ENCODE measurements around the gene RGPD3. TPM values are rescaled to one million over a fixed set of nuclear protein-coding genes. Genes with fewer than 3 reads are reported as not detected.
"Not testable (repeated sequence)": the region's sequence is repeated elsewhere in the genome, so short reads cannot be mapped to it uniquely, and the experiment has no call there.

RGPD3 gene
- total RNA-seq, 1 donor from 2014 or later = 0.07 TPM

DNA sequence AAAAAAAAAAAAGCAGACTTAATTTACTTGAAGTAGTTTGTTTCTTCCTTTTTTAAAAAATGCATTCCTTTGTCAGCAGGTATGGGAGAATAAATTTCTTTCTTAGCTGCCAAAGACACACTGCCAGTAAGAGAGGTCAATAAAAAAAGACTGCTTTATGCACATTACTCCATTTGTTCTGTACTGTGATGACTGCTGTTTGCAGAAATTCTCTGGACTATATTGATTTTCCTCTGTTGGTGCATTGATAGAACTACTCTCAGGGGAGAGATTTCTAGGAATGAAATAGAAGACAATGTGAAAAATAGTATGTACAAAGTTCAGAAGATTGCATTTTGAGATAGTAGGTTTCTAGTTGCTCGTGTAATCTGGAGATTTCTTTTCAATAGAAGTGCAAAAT is 11.3 kb upstream of the RGPD3 start:
- H3K36me3 Mint-ChIP-seq (ENCODE audit: low read depth); H3K27ac Mint-ChIP-seq (ENCODE audit: unreplicated experiment); H3K9me3 Mint-ChIP-seq (ENCODE audit: low read depth); H3K4me1 Mint-ChIP-seq (ENCODE audit: low read depth); DNase-seq (ENCODE audit: low spot score); H3K27me3 Mint-ChIP-seq (ENCODE audit: low read depth); H3K4me3 Mint-ChIP-seq (ENCODE audit: unreplicated experiment): not testable (repeated sequence)

DNA sequence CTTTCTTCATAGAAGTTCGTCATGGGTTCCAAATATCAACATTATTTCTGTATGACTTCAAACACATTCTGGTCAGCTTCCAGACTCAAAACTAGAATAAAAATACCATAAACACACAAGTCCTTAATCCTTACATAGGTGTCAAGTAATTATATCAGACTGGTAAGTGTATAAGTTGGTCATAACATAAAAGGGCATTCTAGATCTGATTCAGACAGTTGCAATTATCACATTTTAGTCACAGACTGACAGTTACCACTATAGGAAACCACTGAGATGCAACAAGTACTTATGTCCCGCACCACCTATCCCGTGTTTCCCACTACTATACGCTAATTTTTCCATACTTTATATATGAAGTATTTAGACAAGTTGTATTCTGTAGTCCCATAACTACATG is 9.4 kb upstream of the RGPD3 start:
- not testable (repeated sequence) for H3K4me1 Mint-ChIP-seq (ENCODE audit: low read depth); H3K9me3 Mint-ChIP-seq (ENCODE audit: low read depth); H3K27me3 Mint-ChIP-seq (ENCODE audit: low read depth); H3K27ac Mint-ChIP-seq (ENCODE audit: unreplicated experiment); H3K36me3 Mint-ChIP-seq (ENCODE audit: low read depth); H3K4me3 Mint-ChIP-seq (ENCODE audit: unreplicated experiment); DNase-seq (ENCODE audit: low spot score)

DNA sequence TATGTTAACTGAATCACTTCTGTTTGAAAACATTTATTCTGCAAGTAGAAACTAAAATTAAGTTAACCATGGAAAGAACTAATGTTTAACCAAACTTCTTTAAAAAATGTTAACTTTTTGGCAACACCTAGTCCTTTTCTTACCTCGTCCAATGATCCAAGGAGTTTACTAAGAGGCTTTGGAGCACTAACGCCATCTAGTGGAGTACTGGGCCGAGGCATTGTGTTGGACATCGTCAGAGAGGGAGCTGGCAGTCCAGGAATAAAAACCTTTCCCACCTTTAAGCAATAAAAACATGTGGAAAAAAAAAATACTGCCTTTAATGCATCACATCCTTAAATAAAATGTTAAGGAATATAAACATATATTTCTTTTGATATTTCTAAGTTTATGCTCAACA is 2.4 kb upstream of the RGPD3 start:
- not testable (repeated sequence) for H3K27me3 Mint-ChIP-seq (ENCODE audit: low read depth); H3K36me3 Mint-ChIP-seq (ENCODE audit: low read depth); H3K4me3 Mint-ChIP-seq (ENCODE audit: unreplicated experiment); H3K4me1 Mint-ChIP-seq (ENCODE audit: low read depth); DNase-seq (ENCODE audit: low spot score); H3K27ac Mint-ChIP-seq (ENCODE audit: unreplicated experiment); H3K9me3 Mint-ChIP-seq (ENCODE audit: low read depth)
- TF ChIP-seq, protein P1, sequence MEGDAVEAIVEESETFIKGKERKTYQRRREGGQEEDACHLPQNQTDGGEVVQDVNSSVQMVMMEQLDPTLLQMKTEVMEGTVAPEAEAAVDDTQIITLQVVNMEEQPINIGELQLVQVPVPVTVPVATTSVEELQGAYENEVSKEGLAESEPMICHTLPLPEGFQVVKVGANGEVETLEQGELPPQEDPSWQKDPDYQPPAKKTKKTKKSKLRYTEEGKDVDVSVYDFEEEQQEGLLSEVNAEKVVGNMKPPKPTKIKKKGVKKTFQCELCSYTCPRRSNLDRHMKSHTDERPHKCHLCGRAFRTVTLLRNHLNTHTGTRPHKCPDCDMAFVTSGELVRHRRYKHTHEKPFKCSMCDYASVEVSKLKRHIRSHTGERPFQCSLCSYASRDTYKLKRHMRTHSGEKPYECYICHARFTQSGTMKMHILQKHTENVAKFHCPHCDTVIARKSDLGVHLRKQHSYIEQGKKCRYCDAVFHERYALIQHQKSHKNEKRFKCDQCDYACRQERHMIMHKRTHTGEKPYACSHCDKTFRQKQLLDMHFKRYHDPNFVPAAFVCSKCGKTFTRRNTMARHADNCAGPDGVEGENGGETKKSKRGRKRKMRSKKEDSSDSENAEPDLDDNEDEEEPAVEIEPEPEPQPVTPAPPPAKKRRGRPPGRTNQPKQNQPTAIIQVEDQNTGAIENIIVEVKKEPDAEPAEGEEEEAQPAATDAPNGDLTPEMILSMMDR (IDR thresholded peaks at IDR 0.05) = peak; percentile 71

DNA sequence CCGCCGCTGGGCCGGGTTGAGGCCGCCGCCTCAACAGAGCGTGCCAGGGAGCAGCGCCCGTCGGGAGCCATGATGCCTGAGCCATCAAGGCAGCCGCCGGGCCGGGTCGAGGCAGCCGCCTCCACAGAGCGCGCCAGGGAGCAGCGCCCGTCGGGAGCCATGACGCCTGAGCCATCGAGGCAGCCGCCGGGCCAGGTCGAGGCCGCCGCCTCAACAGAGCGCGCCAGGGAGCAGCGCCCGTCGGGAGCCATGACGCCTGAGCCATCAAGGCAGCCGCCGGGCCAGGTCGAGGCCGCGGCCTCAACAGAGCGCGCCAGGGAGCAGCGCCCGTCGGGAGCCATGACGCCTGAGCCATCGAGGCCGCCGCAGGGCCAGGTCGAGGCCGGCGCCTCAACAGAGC is 697 bp downstream of the RGPD3 start:
- H3K9me3 Mint-ChIP-seq (ENCODE audit: low read depth); H3K4me1 Mint-ChIP-seq (ENCODE audit: low read depth); H3K27me3 Mint-ChIP-seq (ENCODE audit: low read depth); H3K36me3 Mint-ChIP-seq (ENCODE audit: low read depth); H3K4me3 Mint-ChIP-seq (ENCODE audit: unreplicated experiment); DNase-seq (ENCODE audit: low spot score); H3K27ac Mint-ChIP-seq (ENCODE audit: unreplicated experiment): not testable (repeated sequence)

DNA sequence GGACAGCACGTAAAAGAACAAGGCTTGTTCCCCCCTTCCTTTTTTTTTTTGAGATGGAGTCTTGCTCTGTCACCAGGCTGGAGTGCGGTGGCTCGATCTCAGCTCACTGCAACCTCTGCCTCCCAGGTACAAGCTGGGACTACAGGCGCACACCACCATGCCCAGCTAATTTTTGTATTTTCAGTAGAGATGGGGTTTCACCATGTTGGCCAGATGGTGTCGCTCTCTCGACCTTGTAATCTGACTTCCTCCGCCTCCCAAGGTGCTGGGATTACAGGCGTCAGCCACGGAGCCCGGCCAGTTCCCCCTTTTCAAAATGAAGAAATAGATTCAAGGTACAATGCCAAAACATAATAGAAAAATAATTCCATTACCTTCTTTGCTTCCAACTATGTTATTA is 6.3 kb downstream of the RGPD3 start:
- DNase-seq (ENCODE audit: low spot score); H3K36me3 Mint-ChIP-seq (ENCODE audit: low read depth); H3K27me3 Mint-ChIP-seq (ENCODE audit: low read depth); H3K4me3 Mint-ChIP-seq (ENCODE audit: unreplicated experiment); H3K9me3 Mint-ChIP-seq (ENCODE audit: low read depth); H3K27ac Mint-ChIP-seq (ENCODE audit: unreplicated experiment); H3K4me1 Mint-ChIP-seq (ENCODE audit: low read depth): not testable (repeated sequence)
- TF ChIP-seq, protein P1 (IDR thresholded peaks at IDR 0.05) = peak; percentile 53

DNA sequence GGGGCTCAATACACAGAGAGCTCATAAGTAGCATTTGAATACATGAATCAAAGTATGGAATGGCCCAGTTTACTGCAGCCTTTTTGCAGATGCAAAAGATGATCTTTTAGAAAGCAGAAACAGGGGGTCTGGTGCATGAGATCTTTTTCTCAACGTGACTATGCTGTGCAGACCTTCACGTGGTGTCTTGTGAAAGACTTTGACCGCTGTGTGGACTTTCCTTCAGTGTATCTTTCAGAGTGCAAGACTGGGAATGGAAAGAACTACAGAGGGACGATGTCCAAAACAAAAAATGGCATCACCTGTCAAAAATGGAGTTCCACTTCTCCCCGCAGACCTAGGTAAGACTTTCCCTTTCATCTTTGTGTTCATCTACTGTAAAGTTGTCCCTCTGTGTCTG is 77.5 kb downstream of the RGPD3 start:
- H3K36me3 Mint-ChIP-seq (ENCODE audit: low read depth); H3K9me3 Mint-ChIP-seq (ENCODE audit: low read depth); H3K27ac Mint-ChIP-seq (ENCODE audit: unreplicated experiment); H3K27me3 Mint-ChIP-seq (ENCODE audit: low read depth); H3K4me3 Mint-ChIP-seq (ENCODE audit: unreplicated experiment); DNase-seq (ENCODE audit: low spot score); H3K4me1 Mint-ChIP-seq (ENCODE audit: low read depth): not testable (repeated sequence)

DNA sequence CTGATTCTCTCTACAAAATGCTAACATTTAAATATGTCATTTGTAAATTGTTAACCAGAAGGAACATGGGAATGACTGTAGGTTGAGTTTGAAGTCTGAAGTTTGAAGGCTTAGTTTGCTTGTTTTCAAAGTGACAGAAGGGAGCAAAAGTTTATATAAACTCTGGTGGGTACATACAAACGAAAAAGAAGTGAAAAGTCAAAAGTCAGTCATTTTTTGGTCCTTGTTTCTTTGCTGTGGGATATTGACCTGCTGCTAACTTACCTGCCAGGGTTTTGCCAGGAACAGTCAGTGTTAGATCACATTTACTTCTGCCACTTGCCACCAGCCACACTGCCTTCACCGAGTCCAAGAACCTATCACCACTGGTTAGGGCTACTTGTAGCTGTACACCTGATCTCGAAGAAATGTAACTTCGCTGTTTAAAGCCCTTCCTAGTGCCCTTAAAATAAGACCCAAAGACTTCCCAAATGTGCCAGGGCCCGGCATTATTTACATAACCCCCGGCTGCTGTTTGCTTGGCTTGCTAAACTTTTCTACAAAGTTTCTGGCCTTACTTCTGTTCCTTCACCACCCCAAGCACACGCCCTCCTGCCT is 79.3 kb downstream of the RGPD3 start:
- H3K4me3 Mint-ChIP-seq (ENCODE audit: unreplicated experiment); DNase-seq (ENCODE audit: low spot score); H3K27me3 Mint-ChIP-seq (ENCODE audit: low read depth); H3K36me3 Mint-ChIP-seq (ENCODE audit: low read depth); H3K4me1 Mint-ChIP-seq (ENCODE audit: low read depth); H3K27ac Mint-ChIP-seq (ENCODE audit: unreplicated experiment); H3K9me3 Mint-ChIP-seq (ENCODE audit: low read depth): not testable (repeated sequence)

DNA sequence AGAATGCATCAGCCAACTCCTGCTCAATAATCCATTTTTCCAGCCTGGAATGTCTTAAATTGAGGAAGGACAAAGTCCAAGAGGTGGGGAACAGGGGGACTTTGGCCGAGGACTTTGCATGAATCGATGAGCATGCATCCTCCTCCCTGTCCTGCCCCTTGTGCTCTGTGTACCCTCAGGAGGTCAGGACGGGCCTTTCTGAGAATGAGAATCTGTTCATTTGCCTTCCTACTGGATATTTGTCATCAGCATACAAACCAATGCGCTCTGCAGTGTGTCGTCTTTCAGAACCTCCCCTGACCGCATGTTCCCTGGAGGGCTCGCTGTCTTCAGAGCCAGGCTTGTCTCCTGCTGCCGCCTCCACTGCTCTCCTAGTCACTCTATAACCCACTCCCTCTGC is 83.7 kb downstream of the RGPD3 start:
- H3K36me3 Mint-ChIP-seq (ENCODE audit: low read depth); H3K4me1 Mint-ChIP-seq (ENCODE audit: low read depth); H3K4me3 Mint-ChIP-seq (ENCODE audit: unreplicated experiment); H3K27ac Mint-ChIP-seq (ENCODE audit: unreplicated experiment); DNase-seq (ENCODE audit: low spot score); H3K9me3 Mint-ChIP-seq (ENCODE audit: low read depth): not testable (repeated sequence)
- peaks cover 16% of the 10 kb centered on the region for H3K27me3 Mint-ChIP-seq (ENCODE audit: low read depth)

DNA sequence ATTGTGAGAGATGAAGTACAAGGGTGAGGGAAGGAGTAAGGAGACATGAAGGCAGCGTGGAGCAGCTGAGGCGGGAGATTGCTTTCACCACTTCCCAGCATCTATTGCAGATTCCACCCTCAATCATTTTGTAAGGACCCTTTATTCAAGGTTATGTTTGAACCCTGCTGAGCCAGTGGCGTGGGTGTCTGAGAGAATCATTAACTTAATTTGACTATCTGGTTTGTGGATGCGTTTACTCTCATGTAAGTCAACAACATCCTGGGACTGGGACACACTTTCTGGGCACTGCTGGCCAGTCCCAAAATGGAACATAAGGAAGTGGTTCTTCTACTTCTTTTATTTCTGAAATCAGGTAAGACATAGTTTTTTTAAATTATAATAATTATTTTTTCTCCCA is 86.3 kb downstream of the RGPD3 start:
- H3K36me3 Mint-ChIP-seq (ENCODE audit: low read depth); H3K4me3 Mint-ChIP-seq (ENCODE audit: unreplicated experiment); DNase-seq (ENCODE audit: low spot score); H3K9me3 Mint-ChIP-seq (ENCODE audit: low read depth); H3K4me1 Mint-ChIP-seq (ENCODE audit: low read depth); H3K27ac Mint-ChIP-seq (ENCODE audit: unreplicated experiment): not testable (repeated sequence)
- peaks cover 14% of the 10 kb centered on the region for H3K27me3 Mint-ChIP-seq (ENCODE audit: low read depth)

DNA sequence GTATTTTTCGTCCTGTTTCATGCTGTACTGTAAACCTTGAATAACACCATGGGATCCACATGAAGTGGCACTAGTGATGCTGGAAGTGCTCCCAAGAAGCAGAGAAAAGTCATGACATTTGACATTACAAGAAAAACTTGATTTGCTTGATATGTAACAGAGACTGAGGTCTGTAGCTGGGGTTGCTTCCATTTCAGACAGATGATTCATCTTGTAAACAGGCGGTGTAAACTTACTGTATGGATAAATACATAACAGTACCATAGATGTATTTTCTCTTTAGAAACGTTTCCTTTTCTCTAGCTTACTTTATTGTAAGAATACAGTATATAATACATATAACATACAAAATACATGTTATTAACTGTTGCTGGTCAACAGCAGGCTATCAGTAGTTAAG is 88.6 kb downstream of the RGPD3 start:
- not testable (repeated sequence) for DNase-seq (ENCODE audit: low spot score); H3K27ac Mint-ChIP-seq (ENCODE audit: unreplicated experiment); H3K9me3 Mint-ChIP-seq (ENCODE audit: low read depth); H3K4me3 Mint-ChIP-seq (ENCODE audit: unreplicated experiment); H3K4me1 Mint-ChIP-seq (ENCODE audit: low read depth); H3K27me3 Mint-ChIP-seq (ENCODE audit: low read depth); H3K36me3 Mint-ChIP-seq (ENCODE audit: low read depth)

DNA sequence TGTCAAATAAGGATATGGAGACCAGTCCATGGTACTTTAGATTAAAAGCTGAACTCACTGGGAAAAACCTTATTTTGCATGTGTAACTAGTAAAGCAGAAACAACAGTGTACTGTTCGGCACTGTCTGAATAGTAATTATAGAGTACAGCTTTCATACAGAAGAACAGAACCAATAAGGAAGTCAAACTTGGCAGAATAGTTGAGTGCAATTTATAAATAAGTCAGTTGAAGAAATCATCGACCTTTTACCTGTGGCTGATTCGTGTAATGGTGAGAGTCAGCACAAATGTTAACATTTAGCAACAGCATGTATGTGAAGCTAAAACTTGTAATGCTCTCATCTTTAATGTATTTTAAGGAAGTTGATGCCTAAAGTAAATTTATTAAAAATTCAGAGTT is 99.0 kb downstream of the RGPD3 start:
- not testable (repeated sequence) for H3K27me3 Mint-ChIP-seq (ENCODE audit: low read depth); H3K9me3 Mint-ChIP-seq (ENCODE audit: low read depth); H3K4me3 Mint-ChIP-seq (ENCODE audit: unreplicated experiment); DNase-seq (ENCODE audit: low spot score); H3K4me1 Mint-ChIP-seq (ENCODE audit: low read depth); H3K36me3 Mint-ChIP-seq (ENCODE audit: low read depth); H3K27ac Mint-ChIP-seq (ENCODE audit: unreplicated experiment)

All from chondrocyte (in vitro differentiated cells).